Hippocampal formation (tissue), 2 donors: ENCODE measurements around the gene GSN.

Experiments used
- DNase-seq, 2 donors: peaks; one replicate each; lab custom pipeline; 2025; lab: John Stamatoyannopoulos, UW

The GSN gene

GRCh38 chr9:121372239-121373010 is 104.5 kb downstream of the GSN start:
- no peak for DNase-seq

GRCh38 chr9:121373011-121373729 is 105.2 kb downstream of the GSN start:
- no peak for DNase-seq

- peak in 1 of 2 donors; percentile 44 for DNase-seq
Measured at GRCh38 chr9:121376214-121376830, 108.4 kb downstream of the GSN start.

GRCh38 chr9:121380846-121381245 is 112.9 kb downstream of the GSN start:
- no peak for DNase-seq
